Endothelial cell of umbilical vein (primary cell): ENCODE data around the gene PIM3. TPM values are rescaled to one million over a fixed set of nuclear protein-coding genes. Genes with fewer than 3 reads are reported as not detected.

Source experiments
- BruUV-seq: library from RNA; stranded (reverse); fragments of 400-500 nt; replicated peaks from 2 replicates; lab custom pipeline; 2021; lab: Mats Ljungman, UMichigan
- CTCF ChIA-PET: fragments of 300-600, 350-600 bp; sonication (Branson Sonifier 250); formaldehyde crosslinking; loops from one replicate; lab custom pipeline; 2021; ENCODE audit warnings: antibody characterized with exemption, inconsistent platforms; lab: Charles Lee
- POLR2A ChIA-PET: fragments of 300-600, 350-600 bp; sonication (Branson Sonifier 250); formaldehyde crosslinking; loops from one replicate; lab custom pipeline; 2021; ENCODE audit warnings: antibody characterized with exemption, inconsistent platforms; lab: Charles Lee
- DNase-seq: peaks from one replicate; pipeline ENCODE4 v3.0.0-alpha.2; 2011; ENCODE audit warnings: low read depth, low spot score
- FAIRE-seq: peaks from 2 replicates; lab custom pipeline; 2011; peaks lifted over from hg19 to GRCh38; lab: Jason Lieb, UNC
- H2AFZ ChIP-seq: 2 replicates; pipeline ENCODE4 v1.6.0; 2012; ENCODE audit warnings: low read depth, low read length, control low read depth, inconsistent platforms
- H3K27ac ChIP-seq: 2 replicates; pipeline ENCODE4 v1.5.1; 2011; ENCODE audit warnings: low read depth, mild to moderate bottlenecking, control low read depth, low read length, moderate library complexity; ENCODE audit not compliant: insufficient read depth
- H3K27me3 ChIP-seq, 2 experiments: 2 replicates each; pipeline versions ENCODE4 v1.6.0 to v1.6.1; 2011; ENCODE audit warnings: low read length in 2 of 2, mixed read lengths in 1 of 2; ENCODE audit not compliant: control insufficient read depth in 2 of 2, insufficient read depth in 2 of 2
- H3K36me3 ChIP-seq, 2 experiments: 2 replicates in 1 of 2; 3 replicates in 1 of 2; pipeline ENCODE4 v1.5.1; 2011; ENCODE audit warnings: low read length in 2 of 2, mild to moderate bottlenecking in 1 of 2, moderate library complexity in 1 of 2; ENCODE audit not compliant: control insufficient read depth in 2 of 2, insufficient read depth in 2 of 2; ENCODE audit errors: extremely low read depth in 1 of 2
- H3K4me1 ChIP-seq: 3 replicates; pipeline ENCODE4 v1.5.1; 2011; ENCODE audit warnings: mild to moderate bottlenecking, low read length; ENCODE audit not compliant: control insufficient read depth, insufficient read depth; ENCODE audit errors: extremely low read depth
- H3K4me2 ChIP-seq: 2 replicates; pipeline ENCODE4 v1.6.1; 2011; ENCODE audit warnings: low read length, control low read depth, mixed read lengths; ENCODE audit not compliant: insufficient read depth
- H3K4me3 ChIP-seq, 3 experiments: fragments of 200-600 bp in 1 of 3; sonication (generic), shearing (Covaris generic) in 1 of 3; replicated peaks in 1 of 3; 2 replicates each; pipeline ENCODE4 v1.5.1; 2011 to 2016; ENCODE audit warnings: control low read depth in 3 of 3, low read length in 3 of 3, mild to moderate bottlenecking in 2 of 3, inconsistent platforms in 1 of 3, low read depth in 1 of 3, moderate library complexity in 1 of 3; ENCODE audit not compliant: insufficient read depth in 1 of 3
- H3K79me2 ChIP-seq: 2 replicates; pipeline ENCODE4 v1.6.0; 2012; ENCODE audit warnings: low read length, inconsistent platforms; ENCODE audit not compliant: control insufficient read depth, insufficient read depth
- H3K9ac ChIP-seq: replicated peaks from 2 replicates; pipeline ENCODE3; 2011; ENCODE audit warnings: low read length, control low read depth; ENCODE audit not compliant: insufficient read depth; ENCODE audit errors: extremely low read depth
- H3K9me1 ChIP-seq: replicated peaks from 3 replicates; pipeline ENCODE4 v1.6.0; 2011; ENCODE audit warnings: mild to moderate bottlenecking, low read length; ENCODE audit not compliant: control insufficient read depth, insufficient read depth; ENCODE audit errors: extremely low read depth
- H3K9me3 ChIP-seq: replicated peaks from 2 replicates; pipeline ENCODE4 v1.5.1; 2012; ENCODE audit warnings: low read length, inconsistent platforms; ENCODE audit not compliant: control insufficient read depth, insufficient read depth
- H4K20me1 ChIP-seq: replicated peaks from 2 replicates; pipeline ENCODE3; 2011; ENCODE audit warnings: mild to moderate bottlenecking, low read length; ENCODE audit not compliant: control insufficient read depth, insufficient read depth; ENCODE audit errors: extremely low read depth
- CTCF ChIP-seq, 2 donors: IDR thresholded peaks; 1 replicate in 1 of 2; 2 replicates in 1 of 2; pipeline ENCODE4 v1.5.1; 2011; ENCODE audit warnings: low read length in 2 of 2, mild to moderate bottlenecking in 2 of 2, moderate library complexity in 2 of 2, control low read depth in 1 of 2, inconsistent platforms in 1 of 2, low read depth in 1 of 2; ENCODE audit not compliant: insufficient read depth in 1 of 2; ENCODE audit errors: extremely low read depth in 1 of 2
- EZH2 ChIP-seq: IDR thresholded peaks from 2 replicates; pipeline ENCODE4 v1.6.1; 2012; ENCODE audit warnings: borderline replicate concordance, low read depth, mild to moderate bottlenecking, moderate library complexity, low read length, inconsistent platforms; ENCODE audit not compliant: severe bottlenecking
- FOS ChIP-seq: IDR thresholded peaks from 2 replicates; pipeline ENCODE4 v1.6.1; 2011; ENCODE audit warnings: mild to moderate bottlenecking, low read length, moderate library complexity, borderline replicate concordance; ENCODE audit not compliant: insufficient read depth
- GATA2 ChIP-seq: IDR thresholded peaks from 2 replicates; pipeline ENCODE4 v1.7.0; 2011; ENCODE audit warnings: low read depth, mild to moderate bottlenecking, moderate library complexity, mixed read lengths, low read length; ENCODE audit not compliant: insufficient read length, insufficient read depth
- JUN ChIP-seq: IDR thresholded peaks from 2 replicates; pipeline ENCODE4 v1.6.1; 2011; ENCODE audit warnings: borderline replicate concordance, low read depth; ENCODE audit not compliant: insufficient read length, insufficient read depth
- MAX ChIP-seq: IDR thresholded peaks from 2 replicates; pipeline ENCODE4 v1.6.1; 2011; ENCODE audit not compliant: insufficient read depth, insufficient read length
- MYC ChIP-seq: IDR thresholded peaks from one replicate; pipeline ENCODE4 v1.6.1; 2011; ENCODE audit warnings: mild to moderate bottlenecking, low read depth, low read length
- POLR2A ChIP-seq: IDR thresholded peaks from 2 replicates; pipeline ENCODE4 v1.6.1; 2012; ENCODE audit warnings: low read depth, mild to moderate bottlenecking, control low read depth, low read length
- POLR2AphosphoS5 ChIP-seq: IDR thresholded peaks from 2 replicates; pipeline ENCODE4 v1.6.1; 2012; ENCODE audit warnings: low read depth, mild to moderate bottlenecking, control low read depth, low read length, moderate library complexity; ENCODE audit not compliant: insufficient read depth
- dilution Hi-C: fragments of 300-500 bp; cut with MboI; formaldehyde crosslinking; loops from one replicate; pipeline ENCODE4 v1.15.0; 2019; ENCODE audit warnings: low sequenced_read_pairs; ENCODE audit not compliant: extremely low pct_ligation_motif_present
- intact Hi-C: fragments of 100-400 bp; cut with micrococcal nuclease; formaldehyde crosslinking; loops from one replicate; pipeline ENCODE4 v1.10.0; 2022
- polyA plus RNA-seq, 4 experiments: library from polyadenylated mRNA; depleted of rRNA in 3 of 4; stranded (reverse) in 3 of 4; unstranded in 1 of 4; fragments of >200 nt; gene quantifications; 2 replicates each; pipeline versions ENCODE4 v1.2.1 to v1.2.3, GENCODE V29; 2011 to 2012; ENCODE audit warnings: missing spikeins in 1 of 4
- total RNA-seq: library from RNA; stranded (reverse); gene quantifications from 2 replicates; pipeline ENCODE4 v1.2.3, GENCODE V29; 2021

Gene PIM3
- total and polyA plus RNA-seq, 2 donors (not counting 3 experiments of a cell fraction or from before 2014, with no cell fraction given) = 131 to 185 TPM

DNA sequence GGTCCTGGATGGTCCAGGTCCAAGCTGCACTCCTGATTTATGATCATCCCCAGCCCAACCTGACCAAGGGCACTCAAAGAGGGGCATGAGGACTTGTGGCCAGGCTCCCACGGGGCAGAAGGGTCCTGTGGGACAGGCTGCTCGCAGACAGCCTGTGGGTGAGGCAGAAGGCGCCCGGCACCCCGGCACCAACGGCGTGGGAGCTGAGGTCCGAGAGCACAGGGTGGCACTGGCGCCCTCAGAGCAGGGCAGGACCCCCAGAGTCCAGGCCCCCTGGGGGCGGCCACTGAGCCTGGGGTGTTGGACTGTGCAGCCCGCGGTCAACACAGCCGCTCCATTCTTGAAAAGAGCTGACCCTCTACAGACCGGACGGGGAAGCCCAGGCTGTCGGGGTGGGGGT is 48.7 kb downstream of the PIM3 start:
- POLR2A ChIA-PET = no interaction called here
- Histone ChIP-seq H3K9me3 (no peaks in the 10 kb centered on the region), H3K9ac (no peak overlapping the region), H3K27ac (no peak overlapping the region), H4K20me1 (no peaks in the 10 kb centered on the region), H2AFZ (no peak overlapping the region), H3K9me1 (no peaks in the 10 kb centered on the region), H3K36me3 (no peaks in the 10 kb centered on the region), H3K27me3 (peaks cover 27 to 31% of the 10 kb centered on the region in 2 experiments), H3K4me2 (no peak overlapping the region), H3K4me1 (no peaks in the 10 kb centered on the region), H3K79me2 (no peaks in the 10 kb centered on the region), H3K4me3 (no peak overlapping the region)
- dilution Hi-C loops = no loop called here
- no peak for DNase-seq
- no TSS peak for BruUV-seq
- CTCF ChIA-PET = interaction anchor here (3.2 kb wide), 1 partner anchor 21 kb away, joined by 11 read pairs; no protein-coding TSS in a partner anchor
- intact Hi-C loops = no loop called here
- no peak for FAIRE-seq
- no peak for TF ChIP-seq MYC
- TF ChIP-seq GATA2 = no peak
- TF ChIP-seq EZH2 = no peak

- H4K20me1 ChIP-seq = no peaks in the 10 kb centered on the region
- H3K27me3 ChIP-seq = peaks cover 30 to 39% of the 10 kb centered on the region in 2 experiments
- BruUV-seq = no TSS peak
- no peak overlapping the region for H3K4me3 ChIP-seq
- ChIA-PET POLR2A (no interaction called here), CTCF (interaction anchor here (3.2 kb wide), 1 partner anchor 20 kb away, joined by 11 read pairs; no protein-coding TSS in a partner anchor)
- H3K4me1 ChIP-seq = no peaks in the 10 kb centered on the region
- FAIRE-seq = no peak
- H3K27ac ChIP-seq = no peak overlapping the region
- dilution Hi-C loops (no loop called here), intact Hi-C loops (no loop called here)
- TF ChIP-seq EZH2 (no peak), JUN (no peak), POLR2AphosphoS5 (no peak), MAX (no peak), FOS (no peak), CTCF (IDR thresholded peaks at IDR 0.05; ENCODE audit: extremely low read depth in 1 of 2, insufficient read depth in 1 of 2, low read depth in 1 of 2, low read length in 2 of 2) (no peak), POLR2A (no peak), GATA2 (no peak), MYC (no peak)
- H2AFZ ChIP-seq = no peak overlapping the region
- no peaks in the 10 kb centered on the region for H3K36me3 ChIP-seq
- no peaks in the 10 kb centered on the region for H3K9me1 ChIP-seq
- no peak overlapping the region for H3K9ac ChIP-seq
- no peak for DNase-seq
- no peaks in the 10 kb centered on the region for H3K9me3 ChIP-seq
- no peaks in the 10 kb centered on the region for H3K79me2 ChIP-seq
- H3K4me2 ChIP-seq = no peak overlapping the region
Measured at GRCh38 chr22:50009765-50010675, 49.4 kb downstream of the PIM3 start.
